GM19452 (cell line): ENCODE data around the gene TNNC2.

Experiments
- ATAC-seq: cut with Tn5 transposase; IDR thresholded peaks from one replicate; pipeline ENCODE4 v1.9.1; 2021; ENCODE audit not compliant: unreplicated experiment

Gene TNNC2

DNA sequence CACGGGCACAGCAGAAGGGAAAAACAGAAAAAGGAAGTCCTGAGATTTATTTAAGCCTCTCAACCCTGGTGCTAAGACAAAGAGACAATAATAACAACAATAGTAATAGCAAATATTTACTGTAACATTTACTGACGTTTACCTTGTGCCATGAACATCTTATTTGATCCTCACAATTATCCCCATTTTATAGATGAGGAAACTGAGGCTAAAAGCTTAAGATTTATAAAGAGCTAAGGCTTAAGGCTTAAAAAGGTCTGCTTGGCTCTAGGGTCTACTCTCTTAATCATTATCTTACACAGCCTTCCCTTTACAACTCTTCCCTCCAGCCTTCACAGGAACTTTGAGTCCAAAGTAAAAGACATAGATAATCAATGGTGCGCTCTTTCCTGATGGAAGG lies 38.8 kb downstream of the TNNC2 start:
- ATAC-seq, result no peak

DNA sequence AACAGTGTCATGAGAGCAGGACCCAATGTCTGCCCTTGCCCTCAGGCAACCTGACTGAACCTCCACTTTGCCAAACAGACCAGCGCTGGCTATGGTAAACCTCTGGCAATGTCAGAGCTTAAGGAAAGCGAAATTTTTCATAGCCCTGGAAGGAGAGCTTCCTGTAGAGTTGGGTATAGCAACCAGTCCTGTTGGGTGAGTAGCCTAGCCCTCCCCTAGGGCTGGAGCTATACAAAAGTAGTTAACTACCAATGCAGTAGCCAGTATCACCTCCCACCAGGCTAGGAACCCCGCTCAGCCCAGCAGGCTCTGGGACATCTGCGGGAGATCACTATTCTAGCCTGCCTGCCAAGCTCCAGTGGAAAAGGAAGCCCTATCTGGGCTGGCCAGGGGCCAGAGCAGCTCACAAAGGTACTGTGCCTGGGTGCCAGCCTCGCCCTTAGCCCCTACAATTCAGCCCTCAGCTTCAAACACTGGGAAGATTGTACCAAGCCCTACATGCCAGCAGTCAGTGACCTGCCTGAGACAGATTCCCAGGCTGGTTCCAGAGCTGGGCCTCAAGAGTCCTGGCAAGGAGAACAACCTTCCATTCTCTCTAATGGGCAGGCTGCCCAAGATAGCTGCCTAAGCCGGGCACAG lies 43.3 kb downstream of the TNNC2 start:
- no peak for ATAC-seq

DNA sequence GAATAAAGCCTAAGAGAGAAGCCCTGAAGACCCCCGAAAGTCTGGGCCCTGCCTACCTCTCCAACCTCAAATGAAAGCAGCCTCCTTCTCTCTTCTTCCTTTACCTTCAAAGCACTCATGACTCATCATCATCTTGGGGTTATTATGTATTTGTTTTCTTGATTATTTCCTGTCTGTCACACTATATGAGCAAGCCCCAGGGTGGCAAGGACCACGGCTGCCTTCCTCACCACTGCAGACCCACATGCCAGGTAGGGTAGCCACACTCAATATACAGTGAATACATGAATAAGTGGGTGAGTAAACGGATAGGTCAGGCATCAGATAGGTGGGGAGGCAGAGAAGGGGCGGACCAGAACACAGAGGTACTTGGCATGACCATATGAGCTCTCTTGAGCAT lies 44.2 kb downstream of the TNNC2 start:
- ATAC-seq, result no peak

DNA sequence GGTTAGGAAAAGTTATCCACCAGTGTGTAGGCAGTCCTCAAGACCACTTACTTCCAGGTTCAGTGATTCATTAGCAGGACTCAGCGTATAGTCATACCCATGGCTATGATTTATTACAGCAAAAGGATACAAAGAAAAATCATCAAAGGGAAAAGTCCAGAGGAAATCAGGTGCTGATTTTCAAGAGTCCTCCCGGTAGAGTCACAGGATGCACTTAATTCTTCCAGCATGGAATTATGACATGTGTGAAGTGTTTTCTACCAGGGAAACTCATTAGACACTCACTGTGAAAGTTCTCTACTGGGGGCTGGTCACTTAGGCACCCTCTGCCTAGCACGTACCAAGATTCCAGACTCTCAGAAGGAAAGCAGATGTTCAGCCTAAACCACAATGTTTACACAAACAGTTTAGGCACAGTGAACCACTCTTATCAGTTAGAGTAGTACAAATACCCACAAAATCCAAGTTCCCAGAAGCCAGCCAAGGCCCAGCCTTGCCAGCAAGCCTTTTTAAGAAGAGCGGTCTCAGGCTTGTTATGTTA lies 45.7 kb downstream of the TNNC2 start:
- ATAC-seq, result no peak

DNA sequence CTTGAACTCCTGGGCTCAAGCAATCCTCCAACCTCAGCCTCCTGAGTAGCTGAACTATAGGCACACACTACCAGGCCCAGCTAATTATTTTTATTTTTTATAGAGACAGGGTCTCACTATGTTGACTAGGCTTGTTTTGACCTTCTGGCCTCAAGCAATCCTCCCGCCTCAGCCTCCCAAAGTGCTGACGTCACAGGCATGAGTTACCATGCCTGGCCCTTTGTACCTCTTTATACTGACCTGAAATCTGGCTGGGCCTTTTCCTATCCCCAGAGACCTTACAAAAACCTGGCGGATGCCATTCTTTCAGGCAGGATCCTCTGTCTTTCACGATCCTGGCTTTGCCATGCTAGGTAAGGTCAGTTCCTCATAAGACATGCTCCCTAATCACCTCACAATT lies 47.0 kb downstream of the TNNC2 start:
- ATAC-seq, result no peak

DNA sequence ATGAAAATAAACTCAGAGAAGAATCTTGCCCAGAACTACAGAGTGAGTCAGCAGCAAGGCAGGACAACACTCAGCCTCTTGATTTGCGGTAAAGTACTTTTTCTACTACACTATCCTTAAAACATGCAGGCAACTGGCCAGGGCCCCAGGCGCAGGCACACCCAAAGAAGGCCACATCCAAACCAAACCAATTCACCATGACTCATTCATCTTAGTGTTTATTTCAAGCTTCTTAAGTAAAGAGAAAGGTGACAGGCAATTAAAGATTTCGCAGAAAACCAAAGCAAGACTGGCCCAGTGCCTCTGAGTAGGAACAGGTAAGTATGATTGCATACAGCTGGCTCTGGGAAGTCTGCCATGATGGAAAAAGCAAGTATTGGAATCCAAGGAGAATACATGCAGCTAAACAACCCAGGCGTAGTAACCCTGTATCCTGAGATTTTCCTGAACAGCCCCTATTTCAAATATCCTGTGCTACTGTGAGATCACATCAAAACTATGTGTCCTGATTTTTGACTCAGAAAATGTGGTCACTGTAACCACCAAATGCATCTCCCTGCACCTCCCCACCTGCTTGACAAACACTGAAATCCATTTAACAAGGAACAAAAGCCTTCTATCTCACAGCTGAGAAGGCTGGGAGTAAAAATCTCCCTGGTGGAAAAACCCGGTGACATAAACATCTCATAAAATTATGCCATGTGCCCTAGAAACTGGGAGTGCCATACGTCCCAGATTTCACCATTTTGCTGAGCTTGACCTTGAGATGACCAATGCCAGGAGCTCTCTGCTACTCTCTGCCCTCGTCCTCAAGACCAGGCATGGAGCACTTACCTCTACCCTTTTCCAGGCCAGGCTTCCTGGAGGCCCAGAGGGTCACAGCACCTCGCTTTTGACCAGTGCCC lies 47.8 kb downstream of the TNNC2 start:
- no peak for ATAC-seq

DNA sequence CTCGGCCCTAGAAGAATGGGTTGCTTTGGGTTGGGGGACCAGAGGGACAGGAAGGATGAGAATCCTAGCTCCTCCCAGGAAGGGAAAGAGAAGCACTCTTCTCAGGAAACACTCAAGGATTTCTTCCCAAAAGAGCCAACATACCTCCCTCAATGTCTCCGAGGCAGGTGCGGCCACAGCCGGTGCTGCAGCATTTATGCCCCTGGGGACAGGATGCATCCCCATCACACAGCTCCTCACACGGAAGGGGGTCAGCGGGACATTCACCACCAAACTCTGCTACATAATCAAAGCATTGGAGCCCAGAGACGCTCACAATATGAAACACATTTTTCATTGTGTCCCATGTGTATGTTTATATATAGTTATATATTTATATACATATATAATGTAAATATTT lies 50.2 kb downstream of the TNNC2 start:
- no peak for ATAC-seq

DNA sequence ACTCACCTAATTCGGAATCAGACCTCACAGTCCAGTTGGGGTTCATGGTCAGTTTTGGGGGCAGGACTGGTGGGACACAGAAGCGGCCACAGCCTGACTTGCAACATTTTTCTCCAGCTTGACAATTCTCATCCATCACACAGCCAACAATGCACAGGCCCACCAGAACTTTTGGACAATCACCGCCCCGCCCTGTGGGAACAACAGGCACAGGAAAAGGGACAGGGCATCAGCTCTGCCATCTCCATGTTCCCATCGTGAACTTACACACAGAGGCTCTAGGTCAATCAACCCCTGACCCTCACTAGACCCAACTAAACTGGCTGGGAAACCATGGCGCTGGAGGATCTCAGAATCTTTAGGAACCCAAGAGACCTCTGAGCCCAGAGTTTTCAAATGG lies 51.7 kb downstream of the TNNC2 start:
- ATAC-seq, result no peak

DNA sequence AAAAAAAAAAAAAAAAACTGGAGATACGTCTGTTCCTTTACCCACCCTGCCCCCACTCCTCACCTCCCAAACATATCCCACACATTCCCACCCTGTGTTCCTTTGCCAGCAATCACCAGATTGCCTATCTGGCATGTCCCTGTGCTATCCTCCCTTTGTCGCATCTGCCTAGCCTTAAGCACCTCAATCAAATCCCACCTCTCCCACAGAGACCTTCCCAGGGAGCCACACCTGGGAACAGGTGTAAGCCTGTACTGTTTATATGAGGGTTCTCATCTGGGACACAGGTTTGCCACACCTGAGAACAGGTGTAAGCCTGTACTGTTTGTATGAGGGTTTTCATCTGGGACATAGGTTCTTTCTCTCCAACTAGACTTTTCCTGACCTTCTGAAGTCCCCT lies 52.2 kb downstream of the TNNC2 start:
- no peak for ATAC-seq
